T-helper 1 cell treated with Interleukin-12 subunit alpha and Interleukin-12 subunit beta and Interleukin-4 antibody, amounts not matched to agents 30 ng/mL and 1 ng/mL, for 36 hours (primary cell): ENCODE data around the gene PAX3. TPM values are rescaled to one million over a fixed set of nuclear protein-coding genes. Genes with fewer than 3 reads are reported as not detected.

Source experiments
- intact Hi-C: fragments of 100-400 bp; cut with micrococcal nuclease; formaldehyde crosslinking; loops from one replicate; pipeline ENCODE4 v1.15.1; 2024
- total RNA-seq: library from RNA; stranded (reverse); gene quantifications from 2 replicates; pipeline ENCODE4 v1.2.3, GENCODE V29; 2022

Gene PAX3
- total RNA-seq = not detected in 2 replicates

GRCh38 chr2:222298311-222299150 lies at the start of gene PAX3:
PAX3 (minus strand) TSS chr2:222298998; CDS start chr2:222298615, 383 bp downstream.
- intact Hi-C loops = no loop called here

- intact Hi-C loops = no loop called here
These were observed 42.5 kb upstream of the PAX3 start for GRCh38 chr2:222341331-222341730.

DNA sequence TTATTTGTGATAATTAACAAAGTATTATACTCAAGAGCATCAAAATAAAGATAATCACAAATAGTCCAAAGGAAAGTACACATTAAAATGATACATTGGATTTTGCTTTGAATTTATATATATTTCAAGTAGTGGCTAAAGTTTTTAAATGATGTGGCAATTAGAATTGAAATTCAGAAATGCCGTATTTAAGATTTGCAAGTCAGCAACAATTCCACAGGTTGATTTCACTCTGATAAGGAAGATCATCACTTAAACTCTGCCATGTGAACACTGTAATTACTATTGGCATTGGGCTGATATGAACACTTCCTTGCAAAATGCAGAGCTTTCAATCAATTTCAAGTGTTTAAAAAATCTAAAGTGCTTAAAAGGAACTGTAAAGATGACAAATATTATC lies 39.6 kb upstream of the PAX3 start:
- intact Hi-C loops = no loop called here

DNA sequence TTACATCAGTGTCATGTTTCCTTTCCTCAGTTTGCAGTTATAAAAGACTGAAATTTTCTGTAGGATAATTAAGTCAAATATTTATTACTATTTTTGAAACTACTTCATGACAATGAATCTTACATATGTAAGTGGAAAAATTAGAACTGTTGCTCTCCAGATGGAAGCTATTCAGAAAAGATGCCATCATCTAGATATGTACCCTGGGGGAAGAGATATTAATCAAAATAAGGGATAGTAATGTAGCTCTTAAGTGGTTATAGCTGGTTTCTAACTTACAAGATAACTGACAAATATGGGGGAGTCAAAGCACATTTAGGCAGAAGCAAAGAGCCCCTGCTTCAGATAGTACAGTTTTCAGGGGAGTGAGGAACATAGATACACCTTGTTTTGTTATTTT lies 38.1 kb upstream of the PAX3 start:
- intact Hi-C loops = no loop called here

- intact Hi-C loops = no loop called here
These were observed 37.6 kb upstream of the PAX3 start for GRCh38 chr2:222336442-222336841.

- intact Hi-C loops = no loop called here
These were observed 36.1 kb upstream of the PAX3 start for GRCh38 chr2:222334914-222335313.

DNA sequence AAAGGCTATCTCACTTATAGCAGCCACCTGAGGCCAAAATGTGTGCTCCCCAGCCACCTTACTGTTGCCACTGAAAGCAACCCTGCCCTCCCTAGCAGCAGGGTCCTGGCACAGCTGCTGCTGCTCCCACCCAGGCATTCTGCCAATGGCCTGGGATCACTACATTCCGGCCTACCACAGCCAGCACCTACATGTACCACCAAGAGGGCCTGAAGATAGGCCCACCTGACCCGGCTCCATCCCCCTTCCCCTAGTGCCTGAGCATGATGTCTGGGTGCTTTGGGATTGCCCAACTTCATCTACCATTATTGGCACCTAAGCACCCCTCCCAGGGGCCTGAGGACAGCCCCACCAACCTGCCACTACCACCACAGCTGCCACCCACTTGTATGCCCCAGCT lies 34.6 kb upstream of the PAX3 start:
- intact Hi-C loops = no loop called here

- intact Hi-C loops = no loop called here
These were observed 33.3 kb upstream of the PAX3 start for GRCh38 chr2:222332116-222332515.

- intact Hi-C loops = no loop called here
These were observed 32.1 kb upstream of the PAX3 start for GRCh38 chr2:222330910-222331309.

DNA sequence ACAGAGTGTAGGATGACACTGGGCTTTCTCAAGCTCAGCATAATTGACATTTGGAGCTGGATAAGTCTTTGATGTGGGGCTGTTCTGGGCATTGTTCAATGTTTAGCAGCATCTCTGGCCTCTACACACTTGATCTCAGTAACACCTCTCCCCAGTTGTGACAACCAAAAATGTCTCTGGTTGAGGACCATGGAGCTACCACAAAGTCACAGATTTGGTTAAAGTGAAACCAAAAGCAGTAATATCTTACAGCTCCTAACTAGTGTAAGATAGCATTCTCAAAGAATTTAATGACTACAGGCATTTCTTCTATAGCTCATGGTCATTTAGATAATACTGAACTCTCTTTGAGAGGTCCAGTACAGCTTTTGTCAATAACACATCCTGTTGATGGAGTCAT lies 23.4 kb upstream of the PAX3 start:
- intact Hi-C loops = no loop called here

- intact Hi-C loops = no loop called here
These were observed 21.9 kb upstream of the PAX3 start for GRCh38 chr2:222320436-222321395.

DNA sequence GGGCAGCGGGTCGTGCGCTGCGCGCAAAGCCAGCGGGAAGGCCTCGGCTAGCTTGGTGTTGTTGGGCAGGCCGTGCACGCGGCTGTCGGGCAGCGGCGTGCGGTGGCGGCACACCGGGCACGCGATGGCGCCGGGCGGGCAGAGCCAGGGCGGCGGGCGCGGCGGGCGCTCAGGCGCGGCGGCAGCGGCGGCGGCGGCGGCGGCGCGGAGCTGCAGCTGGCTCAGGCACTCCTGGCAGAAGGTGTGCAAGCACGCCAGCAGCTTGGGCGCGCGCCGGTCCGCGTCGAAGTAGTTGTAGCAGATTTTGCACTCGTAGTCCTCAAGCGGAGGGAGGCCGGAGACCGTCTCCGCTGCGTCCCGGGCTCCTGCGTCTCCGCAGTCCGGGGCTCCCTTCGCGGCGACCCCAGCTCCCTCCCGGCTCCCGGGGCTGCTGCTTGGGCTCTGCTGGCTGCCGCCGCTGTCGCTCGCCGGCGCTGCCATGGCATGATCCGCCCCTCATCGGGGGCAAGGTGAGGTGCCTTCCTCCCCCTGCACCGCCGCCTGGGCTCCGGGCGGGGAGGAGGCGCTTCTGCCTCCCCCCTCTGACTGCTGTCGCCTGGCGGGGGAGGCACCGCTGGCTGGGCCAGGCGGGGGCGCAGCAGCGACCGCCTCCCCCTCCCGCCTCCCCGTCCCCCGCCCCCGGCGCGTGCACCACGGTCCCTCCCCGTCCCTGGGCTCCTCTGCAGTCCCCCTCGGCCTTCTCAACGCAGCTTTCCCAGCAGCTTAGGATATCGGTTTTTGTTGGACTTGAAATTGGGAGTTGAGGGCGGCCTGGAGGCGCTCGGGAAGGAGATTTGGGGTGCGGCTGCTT lies 21.0 kb upstream of the PAX3 start:
- intact Hi-C loops = loop anchor here (5.0 kb wide), 1 partner anchor 542 kb away; the partner anchor contains the start of gene ACSL3

GRCh38 chr2:222318712-222319585 lies 20.2 kb upstream of the PAX3 start:
- intact Hi-C loops = loop anchor here (1.0 to 5.0 kb wide), 8 partner anchors 104 to 584 kb away; partner anchors contain the start of genes ACSL3 and FARSB

DNA sequence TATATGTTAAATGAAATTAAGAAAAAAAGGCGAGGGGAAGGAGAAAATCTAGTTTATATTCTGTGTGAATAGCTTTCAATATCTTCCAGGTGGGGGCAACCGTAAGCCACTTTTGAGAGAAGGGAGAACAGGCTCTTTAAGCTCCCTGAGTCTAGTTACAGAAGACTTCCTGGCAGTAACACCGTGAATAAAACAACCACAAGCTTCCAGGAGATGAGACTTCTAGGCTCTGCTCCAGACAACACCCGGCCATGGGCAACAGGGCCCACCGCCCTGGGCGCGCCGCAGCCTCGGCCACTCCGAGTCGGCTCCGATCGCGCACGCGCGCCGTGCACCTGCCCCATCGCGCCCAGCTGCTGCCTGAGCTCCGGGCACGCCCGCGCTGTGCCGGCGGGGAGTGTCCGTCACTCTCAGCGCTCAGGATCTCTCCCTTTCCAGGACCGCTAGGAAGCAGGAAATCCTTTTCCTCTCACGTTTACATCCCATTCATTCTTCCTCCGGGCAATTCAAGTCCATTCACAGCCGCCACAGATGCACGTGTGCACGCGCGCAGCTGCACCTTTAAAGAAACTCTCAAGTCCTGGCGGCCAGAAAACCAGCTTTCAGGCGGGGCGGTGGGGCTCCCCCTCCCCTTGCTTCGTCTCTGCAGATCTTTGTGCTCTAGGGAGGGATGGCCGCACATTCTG lies 19.4 kb upstream of the PAX3 start:
- intact Hi-C loops = loop anchor here (1.0 to 5.0 kb wide), 8 partner anchors 105 to 585 kb away; partner anchors contain the start of genes ACSL3 and FARSB

GRCh38 chr2:222315443-222316121 lies 16.8 kb upstream of the PAX3 start:
- intact Hi-C loops = loop anchor here (5.0 kb wide), 1 partner anchor 547 kb away; the partner anchor contains the start of gene ACSL3

DNA sequence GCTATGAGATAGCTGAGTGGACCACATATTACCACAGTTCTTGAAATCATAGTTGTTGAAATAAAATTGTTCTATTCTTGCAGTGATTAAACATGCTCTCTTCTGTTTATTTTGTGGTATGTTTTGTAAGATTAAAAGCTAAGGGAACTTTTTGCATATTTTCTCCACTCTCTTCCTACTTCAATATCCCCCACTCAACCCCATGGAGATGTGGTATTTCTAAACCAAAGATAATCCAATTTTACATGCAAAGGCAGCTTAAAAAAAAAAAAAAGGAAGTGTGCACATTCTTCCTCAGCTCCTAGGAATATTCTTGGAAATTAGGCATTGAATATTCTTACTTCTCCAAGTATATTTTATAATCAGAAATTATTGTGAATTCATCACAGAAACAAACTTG lies 15.0 kb upstream of the PAX3 start:
- intact Hi-C loops = loop anchor here (1.0 to 2.0 kb wide), 2 partner anchors 9 to 19 kb away; no protein-coding TSS in a partner anchor

GRCh38 chr2:222311978-222312738 lies 13.4 kb upstream of the PAX3 start:
- intact Hi-C loops = loop anchor here (2.0 kb wide), 1 partner anchor 17 kb away; no protein-coding TSS in a partner anchor
